Calu3 (cell line): Measurements from ENCODE around the gene GLOD4. TPM values are rescaled to one million over a fixed set of nuclear protein-coding genes. Genes with fewer than 3 reads are reported as not detected.

ENCODE experiments used
- BruUV-seq: library from RNA; stranded (reverse); fragments of 400-500 nt; replicated peaks from 2 replicates; lab custom pipeline; 2021; lab: Mats Ljungman, UMichigan
- CTCF ChIA-PET: fragments of 300-600 bp; sonication (Branson Sonifier 250); formaldehyde crosslinking; loops from one replicate; lab custom pipeline; 2022; ENCODE audit warnings: antibody characterized with exemption; lab: Charles Lee
- DNase-seq: peaks from one replicate; pipeline ENCODE4 v3.0.0; 2022
- H3K27ac Mint-ChIP-seq: one replicate; pipeline ENCODE4 v1.8.0; 2022; ENCODE audit warnings: mixed read lengths; ENCODE audit not compliant: unreplicated experiment
- H3K27me3 Mint-ChIP-seq: one replicate; pipeline ENCODE4 v1.8.0; 2022; ENCODE audit warnings: mixed read lengths; ENCODE audit not compliant: unreplicated experiment
- H3K36me3 Mint-ChIP-seq: one replicate; pipeline ENCODE4 v1.8.0; 2022; ENCODE audit warnings: mild to moderate bottlenecking, moderate library complexity, mixed read lengths; ENCODE audit not compliant: insufficient read depth, unreplicated experiment
- H3K4me1 Mint-ChIP-seq: one replicate; pipeline ENCODE4 v1.8.0; 2022; ENCODE audit warnings: mild to moderate bottlenecking, low read depth, mixed read lengths; ENCODE audit not compliant: unreplicated experiment
- H3K4me3 Mint-ChIP-seq: one replicate; pipeline ENCODE4 v1.8.0; 2022; ENCODE audit warnings: mild to moderate bottlenecking, low read depth, moderate library complexity, mixed read lengths; ENCODE audit not compliant: unreplicated experiment
- H3K9me3 Mint-ChIP-seq: one replicate; pipeline ENCODE4 v1.8.0; 2022; ENCODE audit warnings: low read depth, mixed read lengths; ENCODE audit not compliant: unreplicated experiment
- CTCF ChIP-seq: fragments of 200-600 bp; IDR thresholded peaks from one replicate; pipeline ENCODE4 v1.8.0; 2022; ENCODE audit warnings: antibody characterized with exemption; ENCODE audit not compliant: unreplicated experiment
- intact Hi-C: fragments of 100-400 bp; cut with micrococcal nuclease; formaldehyde crosslinking; loops from one replicate; pipeline ENCODE4 v1.10.0; 2022; ENCODE audit not compliant: unreplicated experiment
- total RNA-seq: library from RNA; stranded (reverse); gene quantifications from 2 replicates; pipeline ENCODE4 v1.2.3, GENCODE V29; 2022

Gene GLOD4
- total RNA-seq, 1 experiment from 2014 or later = 56.9 TPM

- no peak overlapping the region for H3K27ac Mint-ChIP-seq
- no peak overlapping the region for H3K4me3 Mint-ChIP-seq
- DNase-seq = no peak
- no peaks in the 10 kb centered on the region for H3K36me3 Mint-ChIP-seq
- intact Hi-C loops = no loop called here
- BruUV-seq = no TSS peak
- H3K27me3 Mint-ChIP-seq = no peaks in the 10 kb centered on the region
- no peak for TF ChIP-seq CTCF
- CTCF ChIA-PET = no interaction called here
- no peaks in the 10 kb centered on the region for H3K9me3 Mint-ChIP-seq
- H3K4me1 Mint-ChIP-seq = no peaks in the 10 kb centered on the region
These were observed 41.4 kb upstream of the GLOD4 start for GRCh38 chr17:823501-823902.

- Mint-ChIP-seq H3K9me3 (no peaks in the 10 kb centered on the region), H3K27me3 (no peaks in the 10 kb centered on the region), H3K4me3 (no peak overlapping the region), H3K4me1 (no peaks in the 10 kb centered on the region), H3K27ac (no peak overlapping the region), H3K36me3 (no peaks in the 10 kb centered on the region)
- no TSS peak for BruUV-seq
- intact Hi-C loops = no loop called here
- CTCF ChIA-PET = no interaction called here
- TF ChIP-seq CTCF = no peak
- DNase-seq = no peak
These were observed 37.2 kb upstream of the GLOD4 start for GRCh38 chr17:819251-819650.

DNA sequence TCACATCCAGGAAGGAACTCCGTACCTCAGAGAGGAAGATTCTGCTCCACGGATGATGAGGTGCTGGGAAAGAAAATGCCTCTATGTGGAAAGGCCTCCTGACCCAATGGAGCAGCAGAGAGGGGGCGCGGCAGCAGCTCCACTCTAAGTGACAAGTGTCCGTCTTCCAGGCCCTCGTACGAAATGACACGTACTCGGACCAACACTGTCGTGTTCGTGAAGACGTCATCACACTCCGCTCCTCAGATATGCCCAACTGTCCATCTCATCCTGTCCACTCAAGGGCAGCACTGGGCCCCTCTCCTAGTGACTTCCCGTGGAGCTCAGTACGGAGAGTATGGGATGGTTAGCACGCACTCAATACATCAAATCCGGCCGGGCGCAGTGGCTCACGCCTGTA is 32.3 kb upstream of the GLOD4 start:
- Mint-ChIP-seq H3K27ac (no peak overlapping the region), H3K27me3 (no peaks in the 10 kb centered on the region), H3K9me3 (no peaks in the 10 kb centered on the region), H3K4me1 (no peaks in the 10 kb centered on the region), H3K4me3 (no peak overlapping the region), H3K36me3 (no peaks in the 10 kb centered on the region)
- TF ChIP-seq CTCF = no peak
- BruUV-seq = no TSS peak
- no peak for DNase-seq
- intact Hi-C loops = no loop called here
- CTCF ChIA-PET = no interaction called here

DNA sequence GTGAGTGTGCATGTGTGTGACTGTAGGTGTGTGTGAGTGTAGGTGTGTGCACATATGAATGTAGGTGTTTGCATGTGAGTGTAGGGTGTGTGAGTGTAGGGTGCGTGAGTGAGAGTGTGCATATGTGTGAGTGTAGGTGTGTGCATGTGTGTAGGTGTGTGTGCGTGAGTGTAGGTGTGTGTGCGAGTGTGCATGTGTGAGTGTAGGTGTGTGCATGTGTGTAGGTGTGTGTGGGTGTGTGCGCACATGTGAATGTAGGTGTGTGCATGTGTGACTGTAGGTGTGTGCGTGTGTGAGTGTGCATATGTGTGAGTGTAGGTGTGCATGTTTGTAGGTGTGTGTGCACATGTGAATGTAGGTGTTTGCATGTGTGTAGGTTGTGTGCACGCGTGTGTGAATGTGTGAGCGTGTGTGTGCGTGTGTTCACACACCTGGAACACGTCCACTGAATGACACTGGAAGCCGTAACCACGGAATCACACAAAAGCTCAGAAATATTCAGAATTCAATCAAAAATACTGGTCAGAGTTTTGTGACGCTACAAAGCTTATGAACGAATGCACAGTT is 30.6 kb upstream of the GLOD4 start:
- no peak for TF ChIP-seq CTCF
- BruUV-seq = no TSS peak
- H3K27ac Mint-ChIP-seq = no peak overlapping the region

More for the DNA sequence above, 30.6 kb upstream of the GLOD4 start:
- H3K4me3 Mint-ChIP-seq = no peak overlapping the region
- H3K4me1 Mint-ChIP-seq = no peaks in the 10 kb centered on the region
- intact Hi-C loops = no loop called here
- no peaks in the 10 kb centered on the region for H3K27me3 Mint-ChIP-seq
- CTCF ChIA-PET = no interaction called here
- H3K36me3 Mint-ChIP-seq = no peaks in the 10 kb centered on the region
- no peaks in the 10 kb centered on the region for H3K9me3 Mint-ChIP-seq
- DNase-seq = no peak
